Measurements from ENCODE around the gene NDST1. TPM values are rescaled to one million over a fixed set of nuclear protein-coding genes. Genes with fewer than 3 reads are reported as not detected.
A peak's percentile ranks its signal among the peaks of the same experiment; 100 is the strongest.

NDST1 gene
- total and polyA plus RNA-seq, 2 of the 8 experiments (the other 6 are each of a cell fraction or from before 2014, with no cell fraction given), result 27.0 to 72.0 TPM

DNA sequence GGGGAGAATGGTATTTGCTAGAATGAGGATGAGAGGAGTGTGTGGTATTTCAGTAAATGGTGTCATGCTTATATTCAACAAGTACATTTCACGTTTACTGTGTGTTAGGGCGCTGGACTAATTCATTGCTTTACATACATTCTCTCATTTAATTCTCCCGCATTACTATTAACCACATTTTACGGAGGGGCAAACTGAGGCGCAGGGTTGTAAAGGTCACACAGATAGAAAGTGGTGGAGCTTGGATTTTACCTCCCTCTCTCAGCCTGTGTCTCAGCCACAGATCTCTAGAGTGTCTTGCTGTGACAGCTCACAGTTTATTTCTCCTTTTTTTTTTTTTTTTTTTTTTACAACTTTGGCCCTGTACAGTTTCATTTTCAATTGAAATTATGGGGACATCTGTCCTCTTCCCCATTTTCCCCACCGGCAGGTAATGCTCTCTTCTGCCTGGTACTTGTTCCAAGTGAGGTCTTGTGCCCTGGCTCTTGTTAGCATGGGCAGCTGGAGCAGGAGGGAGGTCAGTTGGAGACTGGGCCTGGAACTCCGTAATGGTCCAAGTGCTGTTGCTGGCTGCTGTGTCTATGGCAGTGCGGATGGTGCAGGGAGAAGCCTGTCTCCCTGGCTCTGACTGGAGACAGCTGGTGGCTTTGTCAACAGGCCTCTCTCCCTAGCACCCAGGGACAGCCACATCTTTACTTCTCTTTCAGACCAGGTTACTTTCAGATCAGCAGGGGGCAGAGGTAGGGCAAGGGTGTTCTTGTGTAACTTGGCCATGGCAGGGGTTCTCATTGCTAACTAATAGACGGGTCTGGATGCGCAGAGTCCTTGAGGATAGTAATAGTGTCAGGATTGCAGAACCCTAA lies 20.5 kb upstream of the NDST1 start:
- no peak overlapping the region; the same call in 1 of the 2 replicates for H2AK5ac ChIP-seq (ENCODE audit: low read depth, low read length)
- H2BK12ac ChIP-seq (ENCODE audit: low read depth, low read length), result no peak overlapping the region
- H3K4me2 ChIP-seq (ENCODE audit: insufficient read depth in 1 of 2, low read depth in 2 of 2, low read length in 2 of 2), result peak overlapping the region; percentile 58 to 69
- peak overlapping the region; percentile 11 for H4K91ac ChIP-seq (replicated peaks; ENCODE audit: insufficient read length, low read length)
- H3K79me2 ChIP-seq (ENCODE audit: control insufficient read depth in 1 of 2, insufficient read depth in 2 of 2, low read length in 2 of 2), result peaks cover 21 to 56% of the 10 kb centered on the region in 2 experiments
- H3K9me3 ChIP-seq (ENCODE audit: insufficient read depth in 2 of 2, low read depth in 1 of 2, low read length in 1 of 2), result no peaks in the 10 kb centered on the region
- peak overlapping the region; percentile 58 for H3K4ac ChIP-seq (replicated peaks; ENCODE audit: insufficient read length, low read depth, low read length)
- peak overlapping the region; percentile 62; the same call in 1 of the 2 replicates for H2BK5ac ChIP-seq (ENCODE audit: low read depth, low read length)
- ChIA-PET POLR2A (ENCODE audit: partially characterized antibody) (interaction anchor here (0.9 to 12.0 kb wide), 15 partner anchors 9 to 198 kb away, joined by 3 to 122 read pairs (median 5); partner anchors contain the start of genes NDST1 and RPS14), CTCF (ENCODE audit: partially characterized antibody) (interaction anchor here (0.7 to 30.8 kb wide), 6 partner anchors 12 to 291 kb away, joined by 3 to 571 read pairs (median 6); partner anchors contain the start of genes NDST1 and SMIM3)
- H2BK20ac ChIP-seq (ENCODE audit: low read length), result no peak overlapping the region
- peaks cover 0 to 4% (median 0%) of the 10 kb centered on the region in 4 experiments; a peak in 1 of 8 replicates for H3K36me3 ChIP-seq (ENCODE audit: control insufficient read depth in 2 of 4, insufficient read depth in 4 of 4, low read length in 3 of 4)
- no peak overlapping the region for H3K27ac ChIP-seq (ENCODE audit: low read depth, low read length)
- WGBS, 2 experiments (ENCODE audit: extremely low coverage in 1 of 2, insufficient coverage in 1 of 2, insufficient read length in 1 of 2, insufficient replicate concordance in 2 of 2, low coverage in 1 of 2, low lambda C conversion rate in 2 of 2, missing lambda C conversion rate in 1 of 2), result 85% methylated on average over 10 of the region's 10 CpGs; no CpG with 5 or more reads in 1 of the 2 experiments
- H3K18ac ChIP-seq (ENCODE audit: extremely low read depth, low read length), result no peak overlapping the region
- peaks cover 30% of the 10 kb centered on the region for H3K79me1 ChIP-seq (ENCODE audit: low read depth, low read length)
- peaks cover 18 to 48% (median 41%) of the 10 kb centered on the region in 4 experiments for H3K4me1 ChIP-seq (replicated peaks in 1 of 4; ENCODE audit: control insufficient read depth in 3 of 4, insufficient read depth in 4 of 4, low read length in 3 of 4)
- no peak overlapping the region for H3K23ac ChIP-seq (ENCODE audit: insufficient read length)
- peaks cover 3% of the 10 kb centered on the region; the same call in 1 of the 2 replicates for H3K23me2 ChIP-seq (ENCODE audit: low read depth, low read length)
- peaks cover 10 to 23% of the 10 kb centered on the region in 2 experiments for H4K20me1 ChIP-seq (replicated peaks in 1 of 2; ENCODE audit: control insufficient read depth in 1 of 2, insufficient read depth in 2 of 2, low read length in 2 of 2)
- H2BK120ac ChIP-seq (replicated peaks; ENCODE audit: low read depth, low read length), result no peak overlapping the region
- peak overlapping the region; percentile 50 to 99 (median 74) for H3K4me3 ChIP-seq (ENCODE audit: extremely low read depth in 1 of 4, insufficient read depth in 2 of 4, low read depth in 3 of 4, low read length in 4 of 4)
- H3K9ac ChIP-seq (replicated peaks in 1 of 4; ENCODE audit: extremely low read depth in 1 of 4, low read depth in 3 of 4, low read length in 3 of 4), result peak overlapping the region in 1 of 4 experiments; percentile 43; a peak in 1 of 7 replicates
- H4K8ac ChIP-seq (ENCODE audit: extremely low read depth, insufficient read depth, low read length), result no peak overlapping the region
- FAIRE-seq, result no peak
- no peak overlapping the region for H3K56ac ChIP-seq (replicated peaks; ENCODE audit: insufficient read length, low read depth, low read length)
- H2BK15ac ChIP-seq (ENCODE audit: low read length), result peak overlapping the region; percentile 88
- H2AFZ ChIP-seq (ENCODE audit: low read length), result no peak overlapping the region
- no peak overlapping the region for H3K14ac ChIP-seq (ENCODE audit: insufficient read length)
- no peaks in the 10 kb centered on the region for H3K27me3 ChIP-seq (replicated peaks in 1 of 4; ENCODE audit: control insufficient read depth in 3 of 4, extremely low read depth in 1 of 4, insufficient read depth in 3 of 4, low read length in 3 of 4)
- H4K5ac ChIP-seq (ENCODE audit: insufficient read length, low read depth, low read length), result no peak overlapping the region
- DNase-seq (ENCODE audit: low read depth in 1 of 2, low spot score in 2 of 2), result no peak
- peak; percentile 7 for TF ChIP-seq ASH2L (IDR thresholded peaks at IDR 0.05; ENCODE audit: low read length)
- 0 out of 2 replicates have a peak, but pooled peaks have one; percentile 3 for TF ChIP-seq KDM1A (IDR thresholded peaks at IDR 0.05; ENCODE audit: borderline replicate concordance, low read length)
- TF ChIP-seq HDAC2 (IDR thresholded peaks at IDR 0.05; ENCODE audit: borderline replicate concordance in 1 of 2, low read depth in 2 of 2, low read length in 2 of 2), result 0 out of 4 replicates have a peak, but pooled peaks of 1 of the 2 experiments have one; percentile 10
- TF ChIP-seq BRCA1 (IDR thresholded peaks at IDR 0.05; ENCODE audit: low read depth, low read length), result no peak
